IMR-90 (cell line): ENCODE data around the gene RHOT2. TPM values are rescaled to one million over a fixed set of nuclear protein-coding genes. Genes with fewer than 3 reads are reported as not detected.

Source experiments
- ELK1 ChIP-seq: fragments of 150-350 bp; IDR thresholded peaks from 2 replicates; pipeline ENCODE4 v1.6.1; 2016; ENCODE audit warnings: low read depth, mild to moderate bottlenecking, low read length, moderate library complexity, borderline replicate concordance
- NFE2L2 ChIP-seq: fragments of 150-350 bp; IDR thresholded peaks from 2 replicates; pipeline ENCODE4 v1.6.1; 2016; ENCODE audit warnings: low read depth, mild to moderate bottlenecking, low read length
- RCOR1 ChIP-seq: IDR thresholded peaks from 2 replicates; pipeline ENCODE4 v1.6.1; 2012; ENCODE audit warnings: mild to moderate bottlenecking, low read length, improper control_type of control experiment; ENCODE audit not compliant: insufficient replicate concordance
- SMC3 ChIP-seq: fragments of 150-350 bp; IDR thresholded peaks from 2 replicates; pipeline ENCODE4 v1.6.1; 2016; ENCODE audit warnings: low read depth, mild to moderate bottlenecking, antibody characterized with exemption, low read length, moderate library complexity
- polyA plus RNA-seq, 3 experiments: library from polyadenylated mRNA; depleted of rRNA; stranded (reverse); fragments of >200 nt; gene quantifications; 2 replicates each; pipeline ENCODE4 v1.2.3, GENCODE V29; 2012; ENCODE audit warnings: low replicate concordance in 1 of 3
- total RNA-seq: library from RNA; depleted of rRNA; stranded (reverse); fragments of >200 nt; gene quantifications from 2 replicates; pipeline ENCODE4 v1.2.3, GENCODE V29; 2012

Gene RHOT2
- total and polyA plus RNA-seq, 2 of the 4 experiments (the other 2 are of a cell fraction), result 20.3 to 181 TPM

GRCh38 chr16:721765-722540 is 54.0 kb downstream of the RHOT2 start (continued):
- no peak for TF ChIP-seq RCOR1
- no peak for TF ChIP-seq ELK1
- TF ChIP-seq SMC3, result no peak
- TF ChIP-seq NFE2L2, result no peak
